ENCODE results near the gene WDR73.

The WDR73 gene

DNA sequence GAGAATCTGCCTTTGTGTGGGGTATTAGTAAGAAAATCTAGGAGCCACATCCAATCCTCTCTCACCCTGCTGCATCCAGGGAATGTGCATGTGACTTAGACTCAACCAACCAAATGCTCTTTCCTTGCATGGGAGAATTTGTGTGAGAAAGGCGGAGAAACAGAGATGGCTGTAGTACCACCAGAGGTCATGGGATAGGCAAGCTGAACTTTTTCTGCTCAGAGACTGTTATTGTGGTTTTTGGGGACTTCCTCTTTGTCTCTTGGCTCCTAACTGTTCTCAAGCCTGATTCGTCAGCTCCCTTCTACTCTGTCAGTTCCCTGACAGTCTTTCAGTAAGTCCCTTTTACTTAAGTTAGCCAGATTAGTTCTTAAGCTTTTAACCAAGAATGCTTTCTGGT is 55.8 kb downstream of the WDR73 start:
- Histone ChIP-seq H3K14ac (ENCODE audit: low read length) (no peak overlapping the region), H2AFZ (ENCODE audit: low read length) (peak overlapping the region; percentile 59), H3K4ac (ENCODE audit: low read length) (no peak overlapping the region), H2BK15ac (ENCODE audit: low read length) (no peak overlapping the region), H3K4me3 (ENCODE audit: low read length in 2 of 2) (no peak overlapping the region), H3K9ac (ENCODE audit: low read depth, low read length, poor library complexity) (no peak overlapping the region), H2AK5ac (ENCODE audit: low read depth, low read length) (no peak overlapping the region), H3K27me3 (ENCODE audit: control insufficient read depth in 3 of 3, insufficient read depth in 3 of 3, low read depth in 1 of 3, low read length in 3 of 3) (peaks cover 2 to 8% (median 2%) of the 10 kb centered on the region in 3 experiments), H3K23ac (ENCODE audit: low read depth, low read length, poor library complexity) (no peak overlapping the region), H4K91ac (ENCODE audit: low read depth, low read length, poor library complexity) (no peak overlapping the region), H3K79me1 (ENCODE audit: low read depth, low read length) (no peaks in the 10 kb centered on the region), H3K4me1 (ENCODE audit: control insufficient read depth in 2 of 2, insufficient read depth in 1 of 2, low read depth in 1 of 2, low read length in 2 of 2) (peaks cover 5 to 7% of the 10 kb centered on the region in 2 donors), H3K9me3 (replicated peaks in 1 of 2; ENCODE audit: control insufficient read depth in 2 of 2, insufficient read depth in 1 of 2, low read depth in 1 of 2, low read length in 2 of 2) (peaks cover 2% of the 10 kb centered on the region in 2 donors), H2BK120ac (ENCODE audit: low read depth, low read length) (no peak overlapping the region), H2BK12ac (ENCODE audit: low read length) (no peak overlapping the region), H3K4me2 (ENCODE audit: insufficient read depth, low read length, poor library complexity, severe bottlenecking) (no peak overlapping the region), H2BK5ac (ENCODE audit: low read length) (no peak overlapping the region), H4K8ac (ENCODE audit: low read depth, low read length) (no peak overlapping the region), H3K27ac (replicated peaks; ENCODE audit: low read length) (no peak overlapping the region), H3K36me3 (replicated peaks in 1 of 2; ENCODE audit: control insufficient read depth in 2 of 2, insufficient read depth in 2 of 2, low read length in 2 of 2) (no peaks in the 10 kb centered on the region), H3K18ac (ENCODE audit: low read length) (no peak overlapping the region)
- DNase-seq (ENCODE audit: low spot score) = no peak
- WGBS, 2 donors (ENCODE audit: extremely low coverage in 2 of 2, insufficient read length in 2 of 2, insufficient replicate concordance in 1 of 2) = no CpG with 5 or more reads among the region's 2 CpGs

DNA sequence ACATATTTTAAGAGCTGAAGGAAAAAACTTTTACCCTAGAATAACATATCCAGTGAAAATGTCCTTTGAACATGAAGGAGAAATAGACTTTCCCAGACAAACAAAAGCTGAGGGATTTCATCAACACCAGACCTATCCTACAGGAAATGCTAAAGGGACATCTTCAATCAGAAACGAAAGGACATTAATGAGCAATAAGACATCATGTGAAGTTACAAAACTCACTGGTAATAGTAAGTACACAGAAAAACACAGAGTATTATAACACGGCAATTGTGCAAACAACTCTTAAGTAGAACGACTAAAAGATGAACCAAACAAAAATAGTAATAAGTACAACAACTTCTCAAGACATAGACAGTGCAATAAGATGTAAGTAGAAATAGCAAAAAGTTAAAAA is 56.8 kb downstream of the WDR73 start:
- H3K4me3 ChIP-seq (ENCODE audit: low read length in 2 of 2) = no peak overlapping the region
- no peak overlapping the region for H3K18ac ChIP-seq (ENCODE audit: low read length)
- no peak overlapping the region for H3K14ac ChIP-seq (ENCODE audit: low read length)
- H2BK120ac ChIP-seq (ENCODE audit: low read depth, low read length) = no peak overlapping the region
- peaks cover 5 to 7% of the 10 kb centered on the region in 2 donors for H3K4me1 ChIP-seq (ENCODE audit: control insufficient read depth in 2 of 2, insufficient read depth in 1 of 2, low read depth in 1 of 2, low read length in 2 of 2)
- no peak overlapping the region for H3K4ac ChIP-seq (ENCODE audit: low read length)
- no peaks in the 10 kb centered on the region for H3K36me3 ChIP-seq (replicated peaks in 1 of 2; ENCODE audit: control insufficient read depth in 2 of 2, insufficient read depth in 2 of 2, low read length in 2 of 2)
- no peak overlapping the region for H4K8ac ChIP-seq (ENCODE audit: low read depth, low read length)
- H2BK12ac ChIP-seq (ENCODE audit: low read length) = no peak overlapping the region
- H2AFZ ChIP-seq (ENCODE audit: low read length) = peak overlapping the region; percentile 36
- no peaks in the 10 kb centered on the region for H3K79me1 ChIP-seq (ENCODE audit: low read depth, low read length)
- no CpG with 5 or more reads among the region's 3 CpGs for WGBS, 2 donors (ENCODE audit: extremely low coverage in 2 of 2, insufficient read length in 2 of 2, insufficient replicate concordance in 1 of 2)
- DNase-seq (ENCODE audit: low spot score) = no peak
- H3K23ac ChIP-seq (ENCODE audit: low read depth, low read length, poor library complexity) = no peak overlapping the region
- H2AK5ac ChIP-seq (ENCODE audit: low read depth, low read length) = no peak overlapping the region
- peaks cover 2 to 8% (median 2%) of the 10 kb centered on the region in 3 experiments for H3K27me3 ChIP-seq (ENCODE audit: control insufficient read depth in 3 of 3, insufficient read depth in 3 of 3, low read depth in 1 of 3, low read length in 3 of 3)
- H3K9ac ChIP-seq (ENCODE audit: low read depth, low read length, poor library complexity) = no peak overlapping the region
- H2BK5ac ChIP-seq (ENCODE audit: low read length) = no peak overlapping the region
- H3K4me2 ChIP-seq (ENCODE audit: insufficient read depth, low read length, poor library complexity, severe bottlenecking) = no peak overlapping the region
- H3K9me3 ChIP-seq (replicated peaks in 1 of 2; ENCODE audit: control insufficient read depth in 2 of 2, insufficient read depth in 1 of 2, low read depth in 1 of 2, low read length in 2 of 2) = peaks cover 2 to 3% of the 10 kb centered on the region in 2 donors
- no peak overlapping the region for H2BK15ac ChIP-seq (ENCODE audit: low read length)
- no peak overlapping the region for H4K91ac ChIP-seq (ENCODE audit: low read depth, low read length, poor library complexity)
- H3K27ac ChIP-seq (replicated peaks; ENCODE audit: low read length) = no peak overlapping the region

DNA sequence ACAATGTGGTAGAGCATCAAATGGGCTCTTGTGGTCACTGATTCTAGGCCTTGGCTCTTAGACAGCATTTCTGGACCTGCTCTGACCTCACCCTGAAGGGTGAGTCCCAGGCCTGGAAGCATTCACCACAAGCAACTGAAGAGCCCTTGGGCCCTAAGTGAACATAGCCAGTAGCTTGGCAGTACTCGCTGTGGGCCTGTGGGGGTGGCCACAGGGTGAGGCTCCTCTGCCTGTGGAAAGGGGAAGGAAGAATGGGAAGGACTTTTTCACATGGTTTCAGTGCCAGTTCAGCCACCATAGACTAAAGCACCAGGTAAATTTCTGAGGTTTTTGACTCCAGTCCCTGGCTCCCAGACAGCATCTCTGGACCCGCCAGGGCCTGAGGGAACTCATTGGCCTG is 58.4 kb downstream of the WDR73 start:
- Histone ChIP-seq H3K18ac (ENCODE audit: low read length) (no peak overlapping the region), H2BK12ac (ENCODE audit: low read length) (no peak overlapping the region), H2AK5ac (ENCODE audit: low read depth, low read length) (peak overlapping the region; percentile 76), H3K4me2 (ENCODE audit: insufficient read depth, low read length, poor library complexity, severe bottlenecking) (no peak overlapping the region), H3K23ac (ENCODE audit: low read depth, low read length, poor library complexity) (no peak overlapping the region), H3K4ac (ENCODE audit: low read length) (no peak overlapping the region), H3K27ac (replicated peaks; ENCODE audit: low read length) (no peak overlapping the region), H4K91ac (ENCODE audit: low read depth, low read length, poor library complexity) (no peak overlapping the region), H3K9ac (ENCODE audit: low read depth, low read length, poor library complexity) (no peak overlapping the region), H3K36me3 (replicated peaks in 1 of 2; ENCODE audit: control insufficient read depth in 2 of 2, insufficient read depth in 2 of 2, low read length in 2 of 2) (no peaks in the 10 kb centered on the region), H3K4me1 (ENCODE audit: control insufficient read depth in 2 of 2, insufficient read depth in 1 of 2, low read depth in 1 of 2, low read length in 2 of 2) (peaks cover 2 to 7% of the 10 kb centered on the region in 2 donors), H3K4me3 (ENCODE audit: low read length in 2 of 2) (peak overlapping the region in 1 of 2 donors; percentile 14), H4K8ac (ENCODE audit: low read depth, low read length) (no peak overlapping the region), H3K27me3 (ENCODE audit: control insufficient read depth in 3 of 3, insufficient read depth in 3 of 3, low read depth in 1 of 3, low read length in 3 of 3) (peaks cover 2 to 8% (median 6%) of the 10 kb centered on the region in 3 experiments), H3K9me3 (replicated peaks in 1 of 2; ENCODE audit: control insufficient read depth in 2 of 2, insufficient read depth in 1 of 2, low read depth in 1 of 2, low read length in 2 of 2) (peaks cover 2 to 3% of the 10 kb centered on the region in 2 donors), H2BK5ac (ENCODE audit: low read length) (no peak overlapping the region), H2AFZ (ENCODE audit: low read length) (no peak overlapping the region), H3K14ac (ENCODE audit: low read length) (no peak overlapping the region), H2BK15ac (ENCODE audit: low read length) (no peak overlapping the region), H2BK120ac (ENCODE audit: low read depth, low read length) (no peak overlapping the region), H3K79me1 (ENCODE audit: low read depth, low read length) (no peaks in the 10 kb centered on the region)
- no peak for DNase-seq (ENCODE audit: low spot score)
- no CpG with 5 or more reads among the region's 2 CpGs for WGBS, 2 donors (ENCODE audit: extremely low coverage in 2 of 2, insufficient read length in 2 of 2, insufficient replicate concordance in 1 of 2)

- no CpG with 5 or more reads among the region's 3 CpGs for WGBS, 2 donors (ENCODE audit: extremely low coverage in 2 of 2, insufficient read length in 2 of 2, insufficient replicate concordance in 1 of 2)
- H2AK5ac ChIP-seq (ENCODE audit: low read depth, low read length) = no peak overlapping the region
- no peak overlapping the region for H2BK120ac ChIP-seq (ENCODE audit: low read depth, low read length)
- H3K9me3 ChIP-seq (replicated peaks in 1 of 2; ENCODE audit: control insufficient read depth in 2 of 2, insufficient read depth in 1 of 2, low read depth in 1 of 2, low read length in 2 of 2) = peaks cover 0 to 3% of the 10 kb centered on the region in 2 donors
- H3K27ac ChIP-seq (replicated peaks; ENCODE audit: low read length) = no peak overlapping the region
- no peak overlapping the region for H3K9ac ChIP-seq (ENCODE audit: low read depth, low read length, poor library complexity)
- H2BK5ac ChIP-seq (ENCODE audit: low read length) = no peak overlapping the region
- no peak overlapping the region for H2BK15ac ChIP-seq (ENCODE audit: low read length)
- H3K4me1 ChIP-seq (ENCODE audit: control insufficient read depth in 2 of 2, insufficient read depth in 1 of 2, low read depth in 1 of 2, low read length in 2 of 2) = peaks cover 2% of the 10 kb centered on the region in 2 donors
- no peak overlapping the region for H3K4me3 ChIP-seq (ENCODE audit: low read length in 2 of 2)
- H3K79me1 ChIP-seq (ENCODE audit: low read depth, low read length) = no peaks in the 10 kb centered on the region
- H2BK12ac ChIP-seq (ENCODE audit: low read length) = no peak overlapping the region
- H3K23ac ChIP-seq (ENCODE audit: low read depth, low read length, poor library complexity) = no peak overlapping the region
- H4K91ac ChIP-seq (ENCODE audit: low read depth, low read length, poor library complexity) = no peak overlapping the region
- H3K14ac ChIP-seq (ENCODE audit: low read length) = no peak overlapping the region
- H3K4ac ChIP-seq (ENCODE audit: low read length) = no peak overlapping the region
- DNase-seq (ENCODE audit: low spot score) = no peak
- H4K8ac ChIP-seq (ENCODE audit: low read depth, low read length) = no peak overlapping the region
- H2AFZ ChIP-seq (ENCODE audit: low read length) = peak overlapping the region; percentile 74
- H3K27me3 ChIP-seq (ENCODE audit: control insufficient read depth in 3 of 3, insufficient read depth in 3 of 3, low read depth in 1 of 3, low read length in 3 of 3) = peaks cover 0 to 13% (median 3%) of the 10 kb centered on the region in 3 experiments
- H3K18ac ChIP-seq (ENCODE audit: low read length) = no peak overlapping the region
- H3K4me2 ChIP-seq (ENCODE audit: insufficient read depth, low read length, poor library complexity, severe bottlenecking) = no peak overlapping the region
- no peaks in the 10 kb centered on the region for H3K36me3 ChIP-seq (replicated peaks in 1 of 2; ENCODE audit: control insufficient read depth in 2 of 2, insufficient read depth in 2 of 2, low read length in 2 of 2)
Observed at GRCh38 chr15:84594617-84595290, 59.3 kb downstream of the WDR73 start.

All from neuronal stem cell (in vitro differentiated cells).